Measurements from ENCODE around the gene ARRDC3.

DNA sequence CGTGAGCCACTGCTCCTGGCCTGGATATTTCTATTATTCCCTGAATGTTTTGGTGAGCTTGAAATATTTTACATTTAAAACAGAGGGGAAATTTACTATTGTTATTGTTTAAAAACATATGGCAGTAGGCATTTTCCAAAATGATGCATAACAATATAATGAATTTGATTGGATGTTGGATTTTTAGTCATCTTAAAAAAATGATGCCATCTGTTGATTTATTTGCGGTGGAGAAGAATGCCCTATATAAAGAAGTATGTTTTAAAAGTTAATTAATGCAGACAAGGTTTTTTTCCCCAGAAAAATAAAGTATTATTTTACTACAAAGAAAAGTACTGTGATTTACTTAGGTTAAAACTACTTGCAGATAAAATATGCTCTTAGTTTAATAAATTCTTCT, 33.4 kb upstream of the ARRDC3 start:
- TF ChIP-seq, protein P1, sequence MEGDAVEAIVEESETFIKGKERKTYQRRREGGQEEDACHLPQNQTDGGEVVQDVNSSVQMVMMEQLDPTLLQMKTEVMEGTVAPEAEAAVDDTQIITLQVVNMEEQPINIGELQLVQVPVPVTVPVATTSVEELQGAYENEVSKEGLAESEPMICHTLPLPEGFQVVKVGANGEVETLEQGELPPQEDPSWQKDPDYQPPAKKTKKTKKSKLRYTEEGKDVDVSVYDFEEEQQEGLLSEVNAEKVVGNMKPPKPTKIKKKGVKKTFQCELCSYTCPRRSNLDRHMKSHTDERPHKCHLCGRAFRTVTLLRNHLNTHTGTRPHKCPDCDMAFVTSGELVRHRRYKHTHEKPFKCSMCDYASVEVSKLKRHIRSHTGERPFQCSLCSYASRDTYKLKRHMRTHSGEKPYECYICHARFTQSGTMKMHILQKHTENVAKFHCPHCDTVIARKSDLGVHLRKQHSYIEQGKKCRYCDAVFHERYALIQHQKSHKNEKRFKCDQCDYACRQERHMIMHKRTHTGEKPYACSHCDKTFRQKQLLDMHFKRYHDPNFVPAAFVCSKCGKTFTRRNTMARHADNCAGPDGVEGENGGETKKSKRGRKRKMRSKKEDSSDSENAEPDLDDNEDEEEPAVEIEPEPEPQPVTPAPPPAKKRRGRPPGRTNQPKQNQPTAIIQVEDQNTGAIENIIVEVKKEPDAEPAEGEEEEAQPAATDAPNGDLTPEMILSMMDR (IDR thresholded peaks at IDR 0.05): no peak
- TF ChIP-seq POLR2A (IDR thresholded peaks at IDR 0.05): no peak
